WI38 (cell line): Measurements from ENCODE around the gene NT5DC3.
"Not testable (repeated sequence)": the region's sequence is repeated elsewhere in the genome, so short reads cannot be mapped to it uniquely, and the experiment has no call there.

Source experiments
- H3K4me3 ChIP-seq: 2 replicates; pipeline ENCODE4 v1.5.1; 2011; ENCODE audit warnings: low read depth, mild to moderate bottlenecking, control low read depth, low read length
- TF ChIP-seq, protein P1 (sequence below): IDR thresholded peaks from 2 replicates; pipeline ENCODE4 v1.5.1; 2012; ENCODE audit warnings: low read depth, mild to moderate bottlenecking, control low read depth, low read length

Gene NT5DC3

GRCh38 chr12:103838254-103838914 is 2.6 kb downstream of the NT5DC3 start:
- TF ChIP-seq, protein P1, sequence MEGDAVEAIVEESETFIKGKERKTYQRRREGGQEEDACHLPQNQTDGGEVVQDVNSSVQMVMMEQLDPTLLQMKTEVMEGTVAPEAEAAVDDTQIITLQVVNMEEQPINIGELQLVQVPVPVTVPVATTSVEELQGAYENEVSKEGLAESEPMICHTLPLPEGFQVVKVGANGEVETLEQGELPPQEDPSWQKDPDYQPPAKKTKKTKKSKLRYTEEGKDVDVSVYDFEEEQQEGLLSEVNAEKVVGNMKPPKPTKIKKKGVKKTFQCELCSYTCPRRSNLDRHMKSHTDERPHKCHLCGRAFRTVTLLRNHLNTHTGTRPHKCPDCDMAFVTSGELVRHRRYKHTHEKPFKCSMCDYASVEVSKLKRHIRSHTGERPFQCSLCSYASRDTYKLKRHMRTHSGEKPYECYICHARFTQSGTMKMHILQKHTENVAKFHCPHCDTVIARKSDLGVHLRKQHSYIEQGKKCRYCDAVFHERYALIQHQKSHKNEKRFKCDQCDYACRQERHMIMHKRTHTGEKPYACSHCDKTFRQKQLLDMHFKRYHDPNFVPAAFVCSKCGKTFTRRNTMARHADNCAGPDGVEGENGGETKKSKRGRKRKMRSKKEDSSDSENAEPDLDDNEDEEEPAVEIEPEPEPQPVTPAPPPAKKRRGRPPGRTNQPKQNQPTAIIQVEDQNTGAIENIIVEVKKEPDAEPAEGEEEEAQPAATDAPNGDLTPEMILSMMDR, result no peak
- no peak overlapping the region for H3K4me3 ChIP-seq

DNA sequence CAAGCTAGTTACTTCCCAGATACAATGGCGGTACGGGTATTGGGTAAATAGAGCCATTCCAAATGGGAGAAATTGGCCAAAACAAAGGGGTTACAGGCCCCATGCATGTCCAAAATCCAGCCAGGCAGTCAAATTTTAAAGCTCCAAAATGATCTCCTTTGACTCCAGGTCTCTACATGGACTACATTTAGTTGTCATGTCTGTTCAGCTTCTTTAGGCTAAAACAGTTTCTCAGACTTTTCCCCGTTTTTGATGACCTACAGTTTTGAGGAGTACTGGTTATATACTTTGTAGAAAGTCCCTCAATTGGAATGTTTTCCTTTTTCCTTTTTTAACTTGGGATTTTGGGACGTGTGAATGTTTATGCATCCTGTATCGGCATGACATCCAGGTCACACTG is 4.7 kb downstream of the NT5DC3 start:
- no peak overlapping the region for H3K4me3 ChIP-seq
- TF ChIP-seq, protein P1, result no peak

DNA sequence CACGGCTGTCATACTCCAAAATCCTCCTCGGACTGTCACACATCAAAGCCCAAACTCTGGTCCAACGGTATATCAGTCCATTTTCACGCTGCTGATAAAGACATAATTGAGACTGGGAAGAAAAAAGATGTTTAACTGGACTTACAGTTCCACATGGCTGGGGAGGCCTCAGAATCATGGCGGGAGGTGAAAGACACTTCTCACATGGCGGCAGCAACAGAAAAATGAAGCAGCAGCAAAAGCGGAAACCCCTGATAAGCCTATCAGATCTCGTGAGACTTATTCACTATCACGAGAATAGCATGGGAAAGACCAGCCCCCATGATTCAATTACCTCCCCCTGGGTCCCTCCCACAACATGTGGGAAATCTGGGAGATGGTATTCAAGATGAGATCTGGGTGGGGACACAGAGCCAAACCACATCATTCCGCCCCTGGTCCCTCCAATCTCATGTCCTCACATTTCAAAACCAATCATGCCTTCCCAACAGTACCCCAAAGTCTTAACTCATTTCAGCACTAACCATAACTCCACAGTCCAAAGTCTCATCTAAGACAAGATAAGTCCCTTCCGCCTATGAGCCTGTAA is 5.2 kb downstream of the NT5DC3 start:
- not testable (repeated sequence) for H3K4me3 ChIP-seq

GRCh38 chr12:103834942-103835341 is 6.1 kb downstream of the NT5DC3 start:
- H3K4me3 ChIP-seq, result no peak overlapping the region
- TF ChIP-seq, protein P1, result no peak

GRCh38 chr12:103833891-103834290 is 7.1 kb downstream of the NT5DC3 start:
- TF ChIP-seq, protein P1, result no peak

GRCh38 chr12:103833095-103833775 is 7.8 kb downstream of the NT5DC3 start:
- H3K4me3 ChIP-seq, result no peak overlapping the region
- TF ChIP-seq, protein P1, result no peak

More at GRCh38 chr12:103833891-103834290, 7.1 kb downstream of the NT5DC3 start:
- H3K4me3 ChIP-seq, result no peak overlapping the region

GRCh38 chr12:103832048-103832997 is 8.7 kb downstream of the NT5DC3 start:
- H3K4me3 ChIP-seq, result no peak overlapping the region
- TF ChIP-seq, protein P1, result no peak
